T-helper 1 cell treated with Interleukin-12 subunit alpha and Interleukin-12 subunit beta and Interleukin-4 antibody, amounts not matched to agents 30 μg/mL and 1 μg/mL, for 36 hours (primary cell): ENCODE data around the gene SVIL.
"Not testable (repeated sequence)": the region's sequence is repeated elsewhere in the genome, so short reads cannot be mapped to it uniquely, and the experiment has no call there.

Experiments
- H3K27ac Mint-ChIP-seq: one replicate; pipeline ENCODE4 v1.8.0; 2021; ENCODE audit warnings: mild to moderate bottlenecking, mixed read lengths
- H3K27me3 Mint-ChIP-seq: one replicate; pipeline ENCODE4 v1.8.0; 2021; ENCODE audit warnings: low read depth, mixed read lengths
- H3K36me3 Mint-ChIP-seq: one replicate; pipeline ENCODE4 v1.8.0; 2021; ENCODE audit warnings: low read depth, mixed read lengths
- H3K4me1 Mint-ChIP-seq: one replicate; pipeline ENCODE4 v1.8.0; 2021; ENCODE audit warnings: low read depth, mixed read lengths
- H3K4me3 Mint-ChIP-seq: one replicate; pipeline ENCODE4 v1.8.0; 2021; ENCODE audit warnings: mild to moderate bottlenecking, moderate library complexity, mixed read lengths
- H3K9me3 Mint-ChIP-seq: one replicate; pipeline ENCODE4 v1.8.0; 2021; ENCODE audit warnings: mixed read lengths

SVIL gene

DNA sequence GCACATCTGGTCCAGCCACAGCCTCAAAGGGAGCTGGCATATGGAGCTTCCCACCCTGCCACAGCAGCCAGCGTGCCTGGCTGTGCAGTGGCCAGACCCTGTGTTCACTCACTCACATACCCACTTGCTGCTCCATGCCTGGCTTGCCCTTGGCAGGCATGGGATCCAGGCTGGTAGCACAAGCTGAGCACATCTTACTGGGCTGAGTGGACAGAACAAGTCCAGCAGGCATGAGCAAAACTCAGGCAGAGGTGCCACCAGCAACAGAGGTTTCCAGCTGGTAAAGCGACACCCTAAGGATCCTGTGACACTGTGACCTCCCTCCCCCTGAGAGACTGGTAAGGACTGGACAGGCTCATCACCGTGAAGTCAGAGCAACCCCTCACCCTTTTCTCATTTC lies 25.1 kb downstream of the SVIL start:
- H3K36me3 Mint-ChIP-seq = peaks cover 10% of the 10 kb centered on the region
- H3K27me3 Mint-ChIP-seq = no peaks in the 10 kb centered on the region
- H3K4me3 Mint-ChIP-seq = no peak overlapping the region
- no peak overlapping the region for H3K27ac Mint-ChIP-seq
- H3K9me3 Mint-ChIP-seq = peaks cover 23% of the 10 kb centered on the region
- H3K4me1 Mint-ChIP-seq = no peaks in the 10 kb centered on the region

DNA sequence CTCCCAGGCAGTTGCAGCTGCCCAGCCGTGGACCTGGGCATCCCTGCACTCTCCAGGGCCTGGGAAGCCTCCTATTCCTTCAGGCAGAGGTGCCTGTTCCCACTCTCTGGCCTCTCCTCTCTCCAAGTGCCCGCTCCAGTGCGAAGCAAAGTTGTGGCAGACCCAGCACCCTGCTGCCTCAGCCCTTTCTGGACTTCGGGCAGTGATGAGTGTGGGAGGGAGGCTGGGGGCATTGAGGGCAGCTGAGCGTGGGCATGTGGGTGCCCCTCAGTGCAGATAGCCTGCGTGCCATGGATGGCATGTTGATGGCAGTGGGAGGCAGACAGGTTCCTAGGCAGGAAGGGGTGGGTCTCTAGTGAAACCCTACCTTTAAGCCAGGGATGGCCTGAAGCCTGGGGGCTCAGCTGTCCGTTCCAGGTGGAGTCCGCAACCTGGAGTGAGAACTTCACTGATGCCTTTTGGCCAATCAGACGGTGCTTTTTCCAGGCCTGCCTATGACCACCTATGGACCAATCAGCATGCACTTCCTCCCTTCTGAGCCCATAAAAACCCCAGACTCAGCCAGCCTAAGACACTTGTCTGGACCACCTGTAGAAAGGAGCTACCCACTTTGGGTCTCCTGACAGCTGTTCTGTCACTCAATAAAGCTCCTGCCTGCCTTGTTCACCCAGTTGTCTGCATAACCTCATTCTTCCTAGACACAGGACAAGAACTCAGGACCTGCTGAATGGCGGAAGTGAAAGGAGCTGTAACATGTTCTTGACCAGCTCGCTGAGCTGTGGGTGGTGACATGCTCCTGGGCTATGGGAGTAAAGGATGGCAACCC lies 26.1 kb downstream of the SVIL start:
- no peaks in the 10 kb centered on the region for H3K27me3 Mint-ChIP-seq
- H3K4me3 Mint-ChIP-seq = no peak overlapping the region
- no peak overlapping the region for H3K27ac Mint-ChIP-seq
- H3K36me3 Mint-ChIP-seq = peaks cover 10% of the 10 kb centered on the region
- H3K9me3 Mint-ChIP-seq = peaks cover 23% of the 10 kb centered on the region
- no peaks in the 10 kb centered on the region for H3K4me1 Mint-ChIP-seq

DNA sequence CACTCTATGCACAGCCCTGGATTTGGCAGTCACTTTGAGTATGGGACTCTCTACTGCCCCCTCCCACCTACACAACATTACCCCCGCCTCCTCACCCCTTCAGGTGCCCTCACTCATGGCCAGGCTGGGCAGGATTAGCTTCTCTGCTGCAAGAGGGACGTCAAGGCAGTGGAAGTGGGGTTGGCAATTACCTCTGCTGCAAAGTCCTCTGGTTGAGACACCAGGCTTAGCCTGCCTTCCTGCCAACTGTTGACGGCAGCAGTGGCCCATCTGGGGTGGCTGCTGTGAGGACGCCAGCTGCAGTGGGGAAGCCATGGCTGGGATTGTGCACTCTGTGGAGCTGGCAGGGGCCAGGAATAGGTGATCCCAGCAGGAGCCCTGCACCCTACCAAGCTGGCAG lies 26.7 kb downstream of the SVIL start:
- Mint-ChIP-seq H3K4me3 (no peak overlapping the region), H3K27ac (no peak overlapping the region), H3K9me3 (peaks cover 23% of the 10 kb centered on the region), H3K27me3 (no peaks in the 10 kb centered on the region), H3K36me3 (peaks cover 10% of the 10 kb centered on the region), H3K4me1 (no peaks in the 10 kb centered on the region)

DNA sequence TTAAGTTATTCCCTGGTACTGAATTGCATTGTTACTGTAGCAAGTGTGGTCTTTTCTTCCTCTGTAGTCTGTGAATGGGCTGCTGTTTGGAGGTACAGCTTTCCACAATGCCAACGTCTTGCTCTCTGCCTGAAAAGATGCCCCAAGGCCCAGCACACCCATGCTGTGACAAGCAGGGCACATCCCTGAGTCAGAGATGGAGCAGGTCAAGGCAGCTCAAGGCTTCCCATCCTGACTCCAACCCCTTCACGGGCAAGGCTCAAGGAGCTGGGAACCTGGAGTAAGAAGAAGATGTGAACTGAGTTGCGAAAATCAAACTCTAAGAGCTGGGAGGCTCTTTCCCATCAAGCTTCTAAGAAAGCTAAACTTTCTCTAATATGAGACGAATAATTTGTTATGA lies 27.2 kb downstream of the SVIL start:
- Mint-ChIP-seq H3K9me3 (peaks cover 23% of the 10 kb centered on the region), H3K27ac (no peak overlapping the region), H3K4me3 (no peak overlapping the region), H3K4me1 (no peaks in the 10 kb centered on the region), H3K27me3 (no peaks in the 10 kb centered on the region), H3K36me3 (peaks cover 10% of the 10 kb centered on the region)

DNA sequence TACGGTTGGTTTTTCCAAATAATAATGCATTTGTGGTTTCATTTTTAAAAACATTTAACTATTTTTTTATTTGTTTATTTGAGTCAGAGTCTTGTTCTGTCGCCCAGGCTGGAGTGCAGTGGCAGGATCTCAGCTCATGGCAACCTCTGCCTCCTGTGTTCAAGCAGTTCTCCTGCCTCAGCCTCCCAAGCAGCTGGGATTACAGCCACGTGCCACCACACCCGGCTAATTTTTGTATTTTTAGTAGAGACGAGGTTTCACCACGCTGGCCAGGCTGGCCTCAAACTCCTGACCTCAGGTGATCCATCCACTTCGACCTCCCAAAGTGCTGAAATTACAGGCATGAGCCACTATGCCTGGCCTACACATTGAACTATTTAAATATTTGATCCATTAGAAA lies 28.1 kb downstream of the SVIL start:
- not testable (repeated sequence) for H3K4me3 Mint-ChIP-seq, H3K27me3 Mint-ChIP-seq, H3K27ac Mint-ChIP-seq, H3K4me1 Mint-ChIP-seq
- Mint-ChIP-seq H3K9me3 (peaks cover 23% of the 10 kb centered on the region), H3K36me3 (peaks cover 10% of the 10 kb centered on the region)

DNA sequence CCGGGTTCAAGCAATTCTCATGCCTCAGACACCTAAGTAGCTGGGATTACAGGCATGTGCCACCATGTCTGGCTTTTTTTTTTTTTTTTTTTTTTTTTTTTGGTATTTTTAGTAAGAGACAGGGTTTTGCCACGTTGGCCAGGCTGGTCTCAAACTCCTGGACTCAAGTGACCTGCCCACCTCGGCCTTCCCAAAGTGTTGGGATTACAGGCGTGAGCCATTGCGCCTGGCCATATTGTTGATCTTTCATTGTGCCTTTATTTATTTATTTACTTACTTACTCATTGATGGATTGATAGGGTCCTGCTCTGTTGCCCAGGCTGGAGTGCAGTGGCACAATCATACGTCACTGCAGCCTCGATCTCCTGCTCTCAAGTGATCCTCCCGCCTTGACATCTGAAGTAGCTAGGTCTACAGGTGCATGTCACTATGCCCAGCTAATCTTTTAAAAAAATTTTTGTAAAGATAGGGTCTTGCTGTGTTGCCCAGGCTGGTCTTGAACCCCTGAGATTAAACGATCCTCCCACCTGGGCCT lies 30.4 kb downstream of the SVIL start:
- H3K4me1 Mint-ChIP-seq = no peaks in the 10 kb centered on the region
- peaks cover 5% of the 10 kb centered on the region for H3K9me3 Mint-ChIP-seq
- no peaks in the 10 kb centered on the region for H3K27me3 Mint-ChIP-seq
- H3K27ac Mint-ChIP-seq = no peak overlapping the region
- no peaks in the 10 kb centered on the region for H3K36me3 Mint-ChIP-seq
- H3K4me3 Mint-ChIP-seq = no peak overlapping the region

DNA sequence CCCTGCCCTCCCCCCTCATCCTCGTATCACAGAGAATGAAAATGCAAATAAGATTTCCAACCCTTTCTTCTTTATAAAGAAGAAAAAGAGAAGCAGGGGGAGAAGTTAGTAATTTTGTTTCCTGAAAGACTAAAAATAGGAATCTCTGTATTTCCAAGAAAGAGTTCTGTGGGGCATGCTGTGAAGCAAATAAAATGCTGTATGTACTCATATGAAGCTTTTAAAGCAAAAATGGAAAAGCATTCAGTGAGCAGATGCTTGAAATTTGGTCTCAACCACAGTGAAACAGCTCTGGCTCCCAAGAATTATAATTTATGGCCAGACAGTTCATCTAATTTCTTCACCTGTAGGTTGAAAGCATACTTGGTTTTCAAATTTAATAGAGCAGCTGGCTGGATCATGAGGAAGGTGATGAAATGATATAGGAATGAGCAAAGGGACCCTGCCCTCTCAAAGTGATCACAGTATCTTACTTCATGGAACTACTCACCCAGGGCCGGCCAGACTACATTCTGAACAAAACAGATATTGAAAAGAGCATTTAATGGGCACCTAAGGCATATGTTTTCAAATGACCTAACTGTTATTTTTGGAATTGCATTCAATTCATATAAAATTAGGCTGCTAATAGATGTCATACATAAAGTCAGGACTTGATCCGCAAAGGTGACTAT lies 31.4 kb downstream of the SVIL start:
- Mint-ChIP-seq H3K27me3 (no peaks in the 10 kb centered on the region), H3K9me3 (no peaks in the 10 kb centered on the region), H3K27ac (no peak overlapping the region), H3K4me3 (no peak overlapping the region), H3K4me1 (no peaks in the 10 kb centered on the region), H3K36me3 (no peaks in the 10 kb centered on the region)

DNA sequence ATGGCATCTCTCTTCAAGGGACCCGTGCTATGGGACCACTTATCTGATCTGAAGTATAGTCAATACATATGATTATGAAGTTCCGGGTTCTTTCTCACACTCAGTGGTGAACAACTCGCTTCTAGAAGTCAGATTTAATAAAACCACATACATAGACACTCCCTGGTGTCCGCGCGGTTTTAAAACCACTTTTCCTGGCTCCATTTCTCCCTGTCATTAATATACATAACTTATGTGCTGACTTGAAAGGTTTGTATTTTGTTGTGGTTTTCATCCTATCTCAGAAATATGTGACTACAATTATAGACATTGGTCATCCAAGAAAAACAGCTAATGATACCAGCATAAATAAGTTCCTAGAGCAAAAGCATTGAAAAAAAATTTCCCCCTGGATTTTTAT lies 34.0 kb downstream of the SVIL start:
- Mint-ChIP-seq H3K36me3 (no peaks in the 10 kb centered on the region), H3K4me3 (no peak overlapping the region), H3K4me1 (no peaks in the 10 kb centered on the region), H3K9me3 (no peaks in the 10 kb centered on the region), H3K27me3 (no peaks in the 10 kb centered on the region), H3K27ac (no peak overlapping the region)

DNA sequence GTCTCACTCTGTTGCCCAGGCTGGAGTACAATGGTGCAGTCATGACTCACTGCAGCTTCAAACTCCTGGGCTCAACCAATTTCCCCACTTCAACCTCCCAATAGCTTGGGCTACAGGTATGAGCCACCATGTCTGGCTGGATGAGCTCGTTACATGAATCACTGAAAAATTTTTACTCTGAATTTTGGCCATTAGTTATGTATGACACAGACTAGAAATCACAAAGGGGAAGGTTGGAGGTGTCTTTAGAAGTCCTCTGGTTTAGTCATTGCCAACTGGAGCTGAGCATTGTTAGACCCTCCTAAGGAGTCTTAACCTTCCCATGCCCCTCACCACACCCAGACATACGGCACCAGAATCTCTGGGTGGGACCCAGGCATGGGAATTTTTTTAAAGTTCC lies 34.7 kb downstream of the SVIL start:
- Mint-ChIP-seq H3K27me3 (no peaks in the 10 kb centered on the region), H3K27ac (no peak overlapping the region), H3K9me3 (no peaks in the 10 kb centered on the region), H3K36me3 (no peaks in the 10 kb centered on the region), H3K4me3 (no peak overlapping the region), H3K4me1 (no peaks in the 10 kb centered on the region)

DNA sequence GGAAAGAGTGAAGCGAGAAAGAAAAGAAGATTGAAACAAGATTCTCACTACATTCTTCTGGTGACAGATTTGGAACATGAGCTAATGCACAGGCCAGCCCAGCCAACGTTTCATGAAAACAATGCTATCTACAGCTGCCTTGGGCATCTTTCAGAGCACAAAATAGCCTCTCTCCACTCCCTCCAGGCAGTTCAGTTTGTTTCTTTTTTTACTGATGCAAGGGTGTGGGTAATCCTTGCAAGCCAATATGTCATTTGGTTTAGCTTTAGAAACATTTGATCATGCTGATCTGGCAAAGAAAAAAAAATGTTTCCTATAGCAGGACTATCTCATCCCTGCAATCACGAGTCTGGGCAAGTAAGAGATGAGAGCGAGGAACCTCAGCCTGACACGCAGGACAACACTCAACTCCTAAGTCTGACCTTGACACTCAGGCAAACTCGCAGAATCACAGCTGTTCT lies 35.9 kb downstream of the SVIL start:
- H3K36me3 Mint-ChIP-seq = no peaks in the 10 kb centered on the region
- no peaks in the 10 kb centered on the region for H3K27me3 Mint-ChIP-seq
- no peaks in the 10 kb centered on the region for H3K4me1 Mint-ChIP-seq
- H3K9me3 Mint-ChIP-seq = no peaks in the 10 kb centered on the region
- H3K4me3 Mint-ChIP-seq = no peak overlapping the region
- H3K27ac Mint-ChIP-seq = no peak overlapping the region

DNA sequence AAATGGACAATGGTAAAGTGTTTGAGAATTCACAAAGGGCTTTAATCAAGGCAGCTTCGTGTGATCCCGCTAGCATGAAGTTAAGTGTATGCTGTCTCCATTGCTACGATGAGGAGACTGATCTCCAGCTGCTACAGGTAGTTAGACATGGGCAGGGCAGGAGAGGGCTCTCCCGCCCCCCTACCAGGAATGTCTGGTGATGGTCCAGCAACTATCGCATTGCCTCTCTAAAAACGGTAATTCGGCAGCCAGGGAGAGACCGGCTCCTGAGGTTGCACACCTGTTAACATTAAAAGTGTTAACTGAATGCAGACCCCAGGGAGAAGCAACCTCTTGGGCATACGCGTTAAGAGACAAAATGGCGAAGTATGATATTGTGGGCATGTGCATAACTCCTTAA lies 37.9 kb downstream of the SVIL start:
- no peaks in the 10 kb centered on the region for H3K4me1 Mint-ChIP-seq
- no peak overlapping the region for H3K27ac Mint-ChIP-seq
- H3K36me3 Mint-ChIP-seq = no peaks in the 10 kb centered on the region
- no peaks in the 10 kb centered on the region for H3K27me3 Mint-ChIP-seq
- H3K4me3 Mint-ChIP-seq = no peak overlapping the region
- H3K9me3 Mint-ChIP-seq = no peaks in the 10 kb centered on the region

DNA sequence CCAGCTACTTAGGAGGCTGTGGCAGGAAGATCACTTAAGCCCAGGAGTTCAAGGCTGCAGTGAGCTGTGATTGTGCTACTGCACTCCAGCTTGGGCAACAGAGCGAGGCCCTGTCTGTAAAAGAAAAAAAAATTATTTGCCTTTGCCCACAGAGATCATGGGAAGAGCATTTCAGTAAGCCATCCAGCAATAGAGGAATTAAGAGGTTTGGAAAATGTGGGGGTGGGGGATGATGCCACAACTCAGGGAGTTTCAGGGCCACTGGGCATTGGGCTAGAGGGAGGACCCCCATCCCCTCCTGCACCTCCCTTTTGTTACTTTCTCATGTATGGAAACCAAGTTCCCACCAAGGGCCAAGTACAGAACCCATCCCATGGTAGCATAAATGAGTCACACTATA lies 38.4 kb downstream of the SVIL start:
- H3K27ac Mint-ChIP-seq = no peak overlapping the region
- no peaks in the 10 kb centered on the region for H3K9me3 Mint-ChIP-seq
- H3K36me3 Mint-ChIP-seq = no peaks in the 10 kb centered on the region
- H3K4me3 Mint-ChIP-seq = no peak overlapping the region
- no peaks in the 10 kb centered on the region for H3K4me1 Mint-ChIP-seq
- H3K27me3 Mint-ChIP-seq = no peaks in the 10 kb centered on the region

DNA sequence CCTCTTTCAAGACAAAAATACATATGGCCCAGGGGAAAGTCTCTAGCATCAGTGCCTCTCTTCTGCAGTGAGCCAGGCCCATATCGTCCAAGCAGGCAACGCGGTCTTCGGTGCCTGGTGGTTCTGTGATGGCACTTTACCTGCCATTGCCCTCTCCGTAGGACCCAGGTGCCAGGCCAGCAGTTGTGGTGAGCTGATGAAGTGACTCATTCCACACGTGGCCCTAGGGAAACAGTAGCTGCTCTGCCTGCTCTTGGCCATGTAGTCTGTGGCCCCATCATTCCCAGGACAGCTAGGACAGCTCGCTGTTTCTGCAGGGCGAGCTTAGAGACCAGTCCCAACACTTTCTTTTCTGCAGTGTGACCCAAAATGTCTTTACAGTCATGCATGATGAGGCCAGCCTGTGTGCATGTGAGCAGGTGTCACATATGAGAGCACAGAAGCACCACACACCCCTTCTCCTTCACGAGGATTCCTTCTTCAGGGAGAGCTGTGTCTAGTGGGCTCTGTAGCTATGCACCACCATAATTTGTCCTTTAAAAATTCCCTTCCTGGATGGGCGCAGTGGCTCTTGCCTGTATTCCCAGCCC lies 39.0 kb downstream of the SVIL start:
- Mint-ChIP-seq H3K36me3 (no peaks in the 10 kb centered on the region), H3K9me3 (no peaks in the 10 kb centered on the region), H3K27me3 (peaks cover 2% of the 10 kb centered on the region), H3K4me3 (no peak overlapping the region), H3K4me1 (peaks cover under 1% of the 10 kb centered on the region), H3K27ac (no peak overlapping the region)

DNA sequence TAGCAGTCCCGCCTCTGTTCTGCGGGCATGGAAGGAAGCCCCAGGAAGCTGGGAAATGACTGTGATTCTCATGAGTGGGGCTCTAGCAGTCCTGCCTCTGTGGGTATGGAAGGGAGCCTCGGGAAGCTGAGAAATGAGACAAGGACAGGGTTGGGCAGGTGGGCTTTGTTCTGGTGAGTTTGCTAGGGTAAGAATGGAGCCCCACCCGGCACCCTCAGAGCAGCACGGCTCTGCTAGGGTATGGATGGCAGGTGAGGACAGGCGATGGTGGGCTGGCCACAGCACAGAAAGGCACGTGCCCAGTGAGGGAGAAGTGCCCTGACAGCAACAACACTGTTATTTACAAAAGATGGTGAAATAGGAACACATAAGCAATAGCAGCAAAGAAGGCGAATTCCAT lies 39.6 kb downstream of the SVIL start:
- H3K27ac Mint-ChIP-seq = no peak overlapping the region
- no peak overlapping the region for H3K4me3 Mint-ChIP-seq
- H3K36me3 Mint-ChIP-seq = no peaks in the 10 kb centered on the region
- no peaks in the 10 kb centered on the region for H3K9me3 Mint-ChIP-seq
- peaks cover 7% of the 10 kb centered on the region for H3K4me1 Mint-ChIP-seq
- H3K27me3 Mint-ChIP-seq = peaks cover 8% of the 10 kb centered on the region

DNA sequence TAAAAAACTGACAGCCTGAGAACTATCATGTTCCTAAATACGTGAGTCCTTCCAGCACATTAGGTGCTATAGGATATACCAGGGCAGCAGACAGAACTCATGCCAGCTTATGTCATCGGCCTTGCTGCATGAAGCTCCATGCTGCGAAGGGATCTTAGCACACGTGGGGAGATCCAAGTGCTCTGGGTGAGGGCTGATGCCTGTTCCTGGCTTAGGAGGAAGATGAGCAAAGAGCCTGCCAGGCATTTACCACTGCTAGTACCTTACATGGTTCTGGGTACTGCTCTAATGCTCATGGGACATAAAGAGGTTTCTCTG lies 43.2 kb downstream of the SVIL start:
- H3K36me3 Mint-ChIP-seq = no peaks in the 10 kb centered on the region
- H3K4me3 Mint-ChIP-seq = no peak overlapping the region
- peaks cover 9% of the 10 kb centered on the region for H3K27me3 Mint-ChIP-seq
- H3K9me3 Mint-ChIP-seq = no peaks in the 10 kb centered on the region
- H3K4me1 Mint-ChIP-seq = peaks cover 8% of the 10 kb centered on the region
- H3K27ac Mint-ChIP-seq = no peak overlapping the region
